CD4-positive, alpha-beta memory T cell (primary cell): Measurements from ENCODE around the gene TEKT2. TPM values are rescaled to one million over a fixed set of nuclear protein-coding genes. Genes with fewer than 3 reads are reported as not detected.

Source experiments
- CTCF ChIA-PET: fragments of 350-600 bp; sonication (Branson Sonifier 250); formaldehyde crosslinking; loops from one replicate; lab custom pipeline; 2021; ENCODE audit warnings: inconsistent platforms; ENCODE audit not compliant: partially characterized antibody; lab: Charles Lee
- POLR2A ChIA-PET: fragments of 350-600 bp; sonication (Branson Sonifier 250); formaldehyde crosslinking; loops from one replicate; lab custom pipeline; 2021; ENCODE audit not compliant: partially characterized antibody; lab: Charles Lee
- DNase-seq, 5 donors: peaks; one replicate each; pipeline versions ENCODE4 v3.0.0 to v3.0.0-alpha.2; 2020 to 2022; ENCODE audit warnings: mixed read lengths in 1 of 5
- H3K27ac ChIP-seq: one replicate; pipeline ENCODE4 v1.7.0; 2013; ENCODE audit warnings: low read depth, low read length
- H3K27me3 ChIP-seq: 2 replicates; pipeline ENCODE4 v1.7.0; 2013; ENCODE audit warnings: mild to moderate bottlenecking, low read length, moderate library complexity; ENCODE audit not compliant: insufficient read depth
- H3K36me3 ChIP-seq: 2 replicates; pipeline ENCODE4 v1.7.0; 2013; ENCODE audit warnings: mild to moderate bottlenecking, low read length, moderate library complexity; ENCODE audit not compliant: insufficient read depth
- H3K4me1 ChIP-seq: 2 replicates; pipeline ENCODE4 v1.7.0; 2013; ENCODE audit warnings: mild to moderate bottlenecking, low read length, moderate library complexity; ENCODE audit not compliant: insufficient read depth
- H3K4me3 ChIP-seq, 2 donors: one replicate each; pipeline ENCODE4 v1.7.0; 2013; ENCODE audit warnings: low read length in 2 of 2, mild to moderate bottlenecking in 1 of 2
- H3K9me3 ChIP-seq, 2 donors: one replicate each; pipeline ENCODE4 v1.7.0; 2013; ENCODE audit warnings: low read length in 2 of 2, control low read depth in 1 of 2; ENCODE audit not compliant: control insufficient read depth in 1 of 2
- H3K27ac Mint-ChIP-seq, 7 donors: one replicate each; pipeline ENCODE4 v1.8.0; 2020 to 2021; ENCODE audit warnings: mixed read lengths in 7 of 7, mild to moderate bottlenecking in 6 of 7, inconsistent platforms in 3 of 7, moderate library complexity in 3 of 7
- H3K27me3 Mint-ChIP-seq, 2 donors: one replicate each; pipeline ENCODE4 v1.8.0; 2020 to 2021; ENCODE audit warnings: mixed read lengths in 2 of 2
- H3K36me3 Mint-ChIP-seq, 2 donors: one replicate each; pipeline ENCODE4 v1.8.0; 2020 to 2021; ENCODE audit warnings: mixed read lengths in 2 of 2, inconsistent platforms in 1 of 2, mild to moderate bottlenecking in 1 of 2
- H3K4me1 Mint-ChIP-seq, 4 donors: one replicate each; pipeline ENCODE4 v1.8.0; 2020 to 2021; ENCODE audit warnings: mixed read lengths in 4 of 4, mild to moderate bottlenecking in 1 of 4
- H3K4me3 Mint-ChIP-seq, 8 donors: one replicate each; pipeline ENCODE4 v1.8.0; 2020 to 2021; ENCODE audit warnings: mixed read lengths in 8 of 8, mild to moderate bottlenecking in 7 of 8, moderate library complexity in 6 of 8, inconsistent platforms in 3 of 8
- H3K9me3 Mint-ChIP-seq, 8 donors: one replicate each; pipeline ENCODE4 v1.8.0; 2020 to 2021; ENCODE audit warnings: mixed read lengths in 8 of 8, mild to moderate bottlenecking in 5 of 8, inconsistent platforms in 3 of 8, moderate library complexity in 1 of 8
- intact Hi-C: fragments of 100-400 bp; cut with micrococcal nuclease; formaldehyde crosslinking; loops from one replicate; pipeline ENCODE4 v1.15.1; 2023
- polyA plus RNA-seq, 2 donors: library from polyadenylated mRNA; unstranded; fragments of 300-500 nt; fragmentation: Illumina TruSeq; gene quantifications; one replicate each; pipeline ENCODE4 v1.2.3, GENCODE V29; 2021
- total RNA-seq, 2 experiments: library from RNA; stranded (reverse); gene quantifications; one replicate each; pipeline ENCODE4 v1.2.3, GENCODE V29; 2021

The TEKT2 gene
- total and polyA plus RNA-seq, 4 experiments from 2014 or later, result not detected

DNA sequence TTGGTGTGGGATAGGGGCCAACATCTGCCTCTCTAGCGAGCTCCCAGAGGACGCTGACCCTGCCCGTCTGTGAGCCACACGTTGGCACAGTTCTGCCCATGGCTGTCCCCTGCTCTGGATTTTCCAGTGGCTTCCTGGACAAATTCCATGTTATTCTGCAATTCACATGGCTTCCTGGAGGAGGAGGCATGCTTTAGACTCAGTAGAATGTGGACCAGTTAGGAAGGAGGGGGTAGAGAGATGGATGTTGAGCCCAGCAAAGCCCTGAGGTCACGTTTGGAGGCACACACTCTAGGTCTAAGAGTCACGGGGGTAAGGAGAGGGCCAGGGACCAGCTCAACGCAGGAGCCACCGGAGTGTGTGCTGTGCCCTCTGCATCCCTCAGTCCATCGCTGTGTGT is 28.9 kb downstream of the TEKT2 start:
- Histone ChIP-seq H3K36me3 (no peaks in the 10 kb centered on the region), H3K27me3 (no peaks in the 10 kb centered on the region), H3K27ac (no peak overlapping the region), H3K4me3 (no peak overlapping the region), H3K4me1 (peaks cover 12% of the 10 kb centered on the region), H3K9me3 (no peaks in the 10 kb centered on the region)
- Mint-ChIP-seq H3K27ac (no peak overlapping the region), H3K27me3 (peaks cover 0 to 2% of the 10 kb centered on the region in 2 donors), H3K36me3 (no peaks in the 10 kb centered on the region), H3K4me3 (no peak overlapping the region), H3K9me3 (no peaks in the 10 kb centered on the region), H3K4me1 (peaks cover 7 to 26% (median 15%) of the 10 kb centered on the region in 4 donors)
- no peak for DNase-seq
- ChIA-PET CTCF (no interaction called here), POLR2A (no interaction called here)
- intact Hi-C loops, result no loop called here

DNA sequence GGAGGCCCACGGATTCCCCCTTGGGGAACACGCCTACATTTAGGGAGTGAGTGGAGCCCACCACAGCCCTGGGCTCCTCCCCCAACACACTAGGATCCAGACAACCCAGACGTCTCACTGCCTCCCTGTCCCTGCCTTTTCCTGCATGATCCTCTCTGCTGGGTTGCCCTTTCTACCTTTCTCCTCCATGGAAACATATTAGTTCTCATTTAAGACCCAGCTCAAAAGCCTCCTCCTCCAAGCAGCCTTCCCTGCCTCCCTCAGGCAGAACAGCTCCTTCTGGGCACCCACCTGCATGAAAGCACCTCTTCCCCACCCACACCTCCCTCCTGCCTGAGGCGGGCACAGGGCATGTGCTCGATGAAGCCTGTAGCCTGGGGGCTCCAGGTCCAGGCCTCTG is 30.5 kb downstream of the TEKT2 start:
- H3K4me3 Mint-ChIP-seq, result no peak overlapping the region
- no peak overlapping the region for H3K4me3 ChIP-seq
- H3K4me1 ChIP-seq, result peaks cover 3% of the 10 kb centered on the region
- ChIA-PET CTCF (no interaction called here), POLR2A (no interaction called here)
- H3K27me3 Mint-ChIP-seq, result peaks cover 0 to 2% of the 10 kb centered on the region in 2 donors
- peak overlapping the region in 1 of 7 donors; percentile 60 for H3K27ac Mint-ChIP-seq
- intact Hi-C loops, result no loop called here
- no peaks in the 10 kb centered on the region for H3K9me3 ChIP-seq
- peaks cover 3 to 12% (median 4%) of the 10 kb centered on the region in 4 donors for H3K4me1 Mint-ChIP-seq
- H3K36me3 Mint-ChIP-seq, result no peaks in the 10 kb centered on the region
- H3K27ac ChIP-seq, result no peak overlapping the region
- H3K27me3 ChIP-seq, result no peaks in the 10 kb centered on the region
- no peaks in the 10 kb centered on the region for H3K36me3 ChIP-seq
- no peak for DNase-seq
- no peaks in the 10 kb centered on the region for H3K9me3 Mint-ChIP-seq

DNA sequence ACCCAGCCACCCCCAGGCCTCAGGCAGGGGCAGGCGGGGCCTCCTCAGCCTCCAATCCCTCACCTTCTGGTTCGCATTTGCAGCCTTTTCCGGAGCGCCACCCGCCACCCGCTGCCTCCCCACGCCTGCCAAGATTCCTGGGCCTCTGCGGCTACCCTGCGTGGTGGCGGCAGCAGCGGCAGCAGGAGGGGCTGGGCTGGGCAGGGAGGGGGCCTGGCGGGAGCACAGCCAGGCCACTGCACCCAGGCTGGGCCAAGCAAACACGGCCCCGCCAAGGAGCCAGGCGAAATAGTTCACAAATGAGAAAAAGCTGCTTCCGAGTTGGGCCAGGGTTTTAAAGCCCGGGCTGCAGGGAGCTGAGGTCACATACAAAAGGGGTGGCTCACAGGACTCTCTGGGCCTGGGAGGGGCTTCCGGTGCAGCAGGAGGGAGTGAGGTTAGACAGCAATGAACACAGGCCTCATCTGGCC is 31.3 kb downstream of the TEKT2 start:
- no peaks in the 10 kb centered on the region for H3K36me3 Mint-ChIP-seq
- Histone ChIP-seq H3K36me3 (no peaks in the 10 kb centered on the region), H3K4me3 (no peak overlapping the region), H3K4me1 (no peaks in the 10 kb centered on the region), H3K9me3 (no peaks in the 10 kb centered on the region), H3K27me3 (no peaks in the 10 kb centered on the region), H3K27ac (no peak overlapping the region)
- no peak for DNase-seq
- H3K27me3 Mint-ChIP-seq, result peaks cover 1 to 2% of the 10 kb centered on the region in 2 donors
- H3K9me3 Mint-ChIP-seq, result no peaks in the 10 kb centered on the region
- intact Hi-C loops, result no loop called here
- H3K4me3 Mint-ChIP-seq, result no peak overlapping the region
- no peak overlapping the region for H3K27ac Mint-ChIP-seq
- POLR2A ChIA-PET, result no interaction called here
- CTCF ChIA-PET, result no interaction called here
- H3K4me1 Mint-ChIP-seq, result peaks cover 2 to 9% (median 2%) of the 10 kb centered on the region in 4 donors

DNA sequence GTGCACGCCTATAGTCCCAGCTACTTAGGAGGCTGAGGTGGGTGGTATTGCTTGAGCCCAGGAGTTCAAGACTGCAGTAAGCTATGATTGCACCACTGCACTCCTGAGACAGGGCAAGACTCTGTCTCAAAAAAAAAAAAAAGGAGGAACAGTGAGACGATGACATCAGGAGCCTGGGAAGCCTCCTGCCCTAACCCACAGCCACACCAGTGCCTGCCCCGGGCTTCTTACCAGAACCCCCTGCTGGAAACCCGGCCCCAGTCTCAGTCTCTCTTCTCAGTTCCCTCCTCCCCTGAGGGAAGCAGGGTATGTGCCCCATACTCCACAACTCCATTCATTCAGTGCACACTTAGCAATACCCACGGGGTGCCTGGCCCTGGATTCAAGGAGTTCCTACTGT is 32.0 kb downstream of the TEKT2 start:
- Mint-ChIP-seq H3K36me3 (no peaks in the 10 kb centered on the region), H3K27ac (peak overlapping the region in 1 of 7 donors; percentile 36), H3K9me3 (no peaks in the 10 kb centered on the region), H3K4me3 (no peak overlapping the region), H3K27me3 (peaks cover 1 to 2% of the 10 kb centered on the region in 2 donors), H3K4me1 (peaks cover 0 to 7% (median 2%) of the 10 kb centered on the region in 4 donors)
- Histone ChIP-seq H3K27me3 (no peaks in the 10 kb centered on the region), H3K4me1 (no peaks in the 10 kb centered on the region), H3K27ac (no peak overlapping the region), H3K4me3 (no peak overlapping the region), H3K9me3 (no peaks in the 10 kb centered on the region), H3K36me3 (no peaks in the 10 kb centered on the region)
- intact Hi-C loops, result no loop called here
- POLR2A ChIA-PET, result no interaction called here
- CTCF ChIA-PET, result no interaction called here
- no peak for DNase-seq

DNA sequence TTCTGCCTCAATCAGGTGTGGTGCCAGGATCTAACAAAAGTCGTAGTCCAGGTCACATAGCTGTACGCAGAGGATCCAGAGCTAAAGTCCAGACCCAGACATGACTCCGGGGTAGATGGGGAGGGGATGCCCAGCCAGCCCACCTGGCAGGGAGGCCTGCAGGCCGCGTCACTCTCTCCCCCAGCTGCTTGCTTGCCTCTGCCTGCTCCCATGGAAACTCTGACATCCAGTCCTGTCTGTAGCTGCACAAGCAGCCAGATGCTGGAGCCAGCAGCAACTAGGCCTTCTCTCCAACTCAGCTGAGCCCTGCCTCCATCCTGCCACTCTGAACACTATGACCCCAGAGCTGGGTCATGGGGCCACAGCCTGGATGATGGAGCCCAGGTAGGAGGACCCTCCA is 33.0 kb downstream of the TEKT2 start:
- Mint-ChIP-seq H3K9me3 (no peaks in the 10 kb centered on the region), H3K36me3 (no peaks in the 10 kb centered on the region), H3K4me3 (no peak overlapping the region), H3K27me3 (peaks cover 4 to 5% of the 10 kb centered on the region in 2 donors), H3K4me1 (peaks cover 0 to 1% (median 0%) of the 10 kb centered on the region in 4 donors), H3K27ac (peak overlapping the region in 2 of 7 donors; percentile 4 to 67)
- Histone ChIP-seq H3K4me1 (no peaks in the 10 kb centered on the region), H3K27me3 (no peaks in the 10 kb centered on the region), H3K27ac (no peak overlapping the region), H3K9me3 (no peaks in the 10 kb centered on the region), H3K4me3 (no peak overlapping the region), H3K36me3 (no peaks in the 10 kb centered on the region)
- intact Hi-C loops, result no loop called here
- POLR2A ChIA-PET, result no interaction called here
- CTCF ChIA-PET, result no interaction called here
- no peak for DNase-seq

DNA sequence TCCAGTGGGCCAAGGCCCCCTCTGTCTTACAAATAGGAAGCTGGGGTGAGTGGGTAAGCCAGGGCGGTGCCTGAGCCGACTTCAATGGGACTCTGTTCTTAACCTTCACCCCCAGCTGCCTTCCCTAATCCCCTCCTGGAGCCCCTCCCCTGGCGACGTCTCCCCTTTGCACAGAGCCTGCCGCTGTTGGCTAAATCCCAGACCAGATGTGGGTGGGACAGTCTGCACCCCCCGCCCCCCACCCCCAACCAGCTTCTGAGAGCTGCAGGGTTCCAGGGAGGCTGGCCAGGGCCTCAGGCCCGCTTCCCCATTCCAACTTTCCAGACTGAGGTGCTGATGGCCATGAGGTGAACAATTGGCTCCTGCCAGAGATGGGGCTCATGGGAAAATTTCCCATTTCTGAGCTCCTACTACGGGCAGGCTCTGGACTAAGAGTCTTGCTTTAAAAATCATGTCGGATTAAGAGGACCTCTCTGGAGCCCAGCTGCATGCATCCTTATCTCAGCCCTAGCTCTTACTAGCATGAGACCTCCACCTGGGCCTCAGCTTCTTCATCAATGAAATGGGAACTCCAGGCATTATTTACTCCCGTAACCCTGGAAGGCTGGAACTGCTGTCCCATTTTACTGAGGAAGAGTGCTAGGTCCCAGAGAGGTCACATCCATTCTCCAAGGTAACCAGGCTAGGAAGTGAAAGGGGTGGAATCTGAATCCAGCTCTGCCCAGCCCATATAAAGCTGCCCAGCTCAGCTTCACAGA is 34.7 kb downstream of the TEKT2 start:
- CTCF ChIA-PET, result interaction anchor here (0.8 to 1.0 kb wide), 2 partner anchors 16 to 17 kb away, joined by 3 read pairs; no protein-coding TSS in a partner anchor
- no peaks in the 10 kb centered on the region for H3K36me3 ChIP-seq
- DNase-seq, result no peak
- Mint-ChIP-seq H3K4me3 (no peak overlapping the region), H3K9me3 (no peaks in the 10 kb centered on the region), H3K4me1 (peaks cover 4 to 9% (median 6%) of the 10 kb centered on the region in 4 donors), H3K27me3 (peaks cover 17 to 22% of the 10 kb centered on the region in 2 donors), H3K27ac (no peak overlapping the region), H3K36me3 (no peaks in the 10 kb centered on the region)
- POLR2A ChIA-PET, result no interaction called here
- no peaks in the 10 kb centered on the region for H3K4me1 ChIP-seq
- no peak overlapping the region for H3K27ac ChIP-seq
- H3K9me3 ChIP-seq, result no peaks in the 10 kb centered on the region
- intact Hi-C loops, result no loop called here
- peaks cover 6% of the 10 kb centered on the region for H3K27me3 ChIP-seq
- H3K4me3 ChIP-seq, result no peak overlapping the region

DNA sequence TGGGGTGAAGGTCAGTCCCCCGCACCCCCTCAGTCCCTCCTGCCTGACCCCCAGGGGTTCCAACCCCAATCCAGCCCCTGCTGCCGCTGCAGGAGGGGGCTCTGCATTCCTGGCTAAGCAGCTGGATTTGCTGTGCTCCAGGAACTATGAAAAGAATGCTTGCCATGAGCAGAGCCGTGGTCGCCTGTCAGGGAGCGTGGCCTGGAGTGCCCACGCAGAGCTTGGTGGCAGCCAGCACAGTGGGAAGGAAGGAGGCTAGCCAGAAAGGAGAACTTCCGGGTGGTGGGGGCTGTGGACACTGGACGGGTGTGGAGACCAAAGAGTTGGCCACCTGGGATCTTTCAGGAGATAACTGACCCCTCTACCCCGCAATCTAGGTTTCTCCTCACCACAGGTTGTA is 35.6 kb downstream of the TEKT2 start:
- no peak overlapping the region for H3K4me3 Mint-ChIP-seq
- H3K27ac Mint-ChIP-seq, result no peak overlapping the region

More for the DNA sequence above, 35.6 kb downstream of the TEKT2 start:
- peaks cover 14% of the 10 kb centered on the region for H3K27me3 ChIP-seq
- POLR2A ChIA-PET, result no interaction called here
- H3K4me3 ChIP-seq, result no peak overlapping the region
- no peaks in the 10 kb centered on the region for H3K36me3 ChIP-seq
- no peaks in the 10 kb centered on the region for H3K4me1 ChIP-seq
- CTCF ChIA-PET, result interaction anchor here (1.0 kb wide), 1 partner anchor 16 kb away, joined by 3 read pairs; no protein-coding TSS in a partner anchor
- DNase-seq, result no peak
- Mint-ChIP-seq H3K9me3 (no peaks in the 10 kb centered on the region), H3K27me3 (peaks cover 23 to 30% of the 10 kb centered on the region in 2 donors), H3K4me1 (peaks cover 4 to 14% (median 7%) of the 10 kb centered on the region in 4 donors), H3K36me3 (no peaks in the 10 kb centered on the region)
- no peaks in the 10 kb centered on the region for H3K9me3 ChIP-seq
- no peak overlapping the region for H3K27ac ChIP-seq
- intact Hi-C loops, result no loop called here
